GM12878 (cell line): Measurements from ENCODE around the gene FFAR4. TPM values are rescaled to one million over a fixed set of nuclear protein-coding genes. Genes with fewer than 3 reads are reported as not detected.

Experiments
- ATAC-seq: fragments of 200-7000 bp; cut with Tn5 transposase; 3 replicates; pipeline ENCODE4 v1.9.1; 2020; ENCODE audit warnings: mild to moderate bottlenecking, moderate library complexity
- BruUV-seq: library from RNA; stranded (reverse); fragments of 400-500 nt; replicated peaks from 2 replicates; lab custom pipeline; 2021; lab: Mats Ljungman, UMichigan
- CTCF ChIA-PET: fragments of 300-600 bp; sonication (Branson Sonifier 250); formaldehyde crosslinking; extraction: SDS; loops from one replicate; lab custom pipeline; 2021; ENCODE audit warnings: inconsistent platforms; lab: Yijun Ruan, JAX
- POLR2A ChIA-PET: fragments of 350-600 bp; formaldehyde crosslinking; extraction: SDS; loops from one replicate; lab custom pipeline; 2021; ENCODE audit warnings: inconsistent platforms; lab: Charles Lee
- RAD21 ChIA-PET: fragments of 300-600 bp; sonication (Branson Sonifier 250); formaldehyde crosslinking; loops from one replicate; lab custom pipeline; 2023; ENCODE audit warnings: antibody characterized with exemption; ENCODE audit not compliant: unreplicated experiment; lab: Charles Lee
- SMC1A ChIA-PET: fragments of 300-600 bp; sonication (Branson Sonifier 250); formaldehyde crosslinking; loops from one replicate; lab custom pipeline; 2023; ENCODE audit not compliant: unreplicated experiment, uncharacterized antibody; lab: Charles Lee
- DNase-seq: peaks from one replicate; pipeline ENCODE4 v3.0.0-alpha.2; 2011; ENCODE audit warnings: low read depth, low spot score
- FAIRE-seq: peaks from 3 replicates; lab custom pipeline; 2011; peaks lifted over from hg19 to GRCh38; lab: Jason Lieb, UNC
- H2AFZ ChIP-seq: 2 replicates; pipeline ENCODE4 v1.6.0; 2011; ENCODE audit warnings: low read depth, low read length, control low read depth; ENCODE audit not compliant: control insufficient read depth
- H3K27ac ChIP-seq: 2 replicates; pipeline ENCODE4 v1.5.1; 2011; ENCODE audit warnings: control low read depth; ENCODE audit not compliant: control insufficient read depth, insufficient read depth
- H3K27me3 ChIP-seq, 2 experiments: replicated peaks in 1 of 2; 2 replicates each; pipeline versions ENCODE4 v1.6.0 to v1.6.1; 2011; ENCODE audit warnings: low read length in 1 of 2; ENCODE audit not compliant: control insufficient read depth in 2 of 2, insufficient read depth in 2 of 2
- H3K36me3 ChIP-seq, 2 experiments: 2 replicates each; pipeline ENCODE4 v1.5.1; 2011; ENCODE audit warnings: low read length in 1 of 2; ENCODE audit not compliant: control insufficient read depth in 2 of 2, insufficient read depth in 2 of 2
- H3K4me1 ChIP-seq: 2 replicates; pipeline ENCODE4 v1.6.1; 2011; ENCODE audit warnings: mild to moderate bottlenecking, low read length, moderate library complexity, mixed read lengths; ENCODE audit not compliant: control insufficient read depth, insufficient read depth
- H3K4me2 ChIP-seq: 2 replicates; pipeline ENCODE4 v1.6.0; 2011; ENCODE audit warnings: control low read depth; ENCODE audit not compliant: control insufficient read depth, insufficient read depth
- H3K4me3 ChIP-seq: fragments of 200-600 bp; sonication (generic); 2 replicates; pipeline ENCODE4 v1.5.1; 2016
- H3K79me2 ChIP-seq: 2 replicates; pipeline ENCODE4 v1.6.0; 2011; ENCODE audit warnings: low read length; ENCODE audit not compliant: control insufficient read depth, insufficient read depth
- H3K9ac ChIP-seq: 2 replicates; pipeline ENCODE4 v1.8.0; 2011; ENCODE audit warnings: low read length, control low read depth, mixed read lengths; ENCODE audit not compliant: control insufficient read depth, insufficient read depth
- H3K9me3 ChIP-seq: replicated peaks from 3 replicates; pipeline ENCODE4 v1.5.1; 2011; ENCODE audit warnings: mild to moderate bottlenecking, low read length; ENCODE audit not compliant: control insufficient read depth, insufficient read depth
- H4K20me1 ChIP-seq: 2 replicates; pipeline ENCODE4 v1.6.0; 2011; ENCODE audit not compliant: control insufficient read depth, insufficient read depth
- ATF7 ChIP-seq: fragments of 450-650 bp; IDR thresholded peaks from 2 replicates; pipeline ENCODE4 v1.6.1; 2016; ENCODE audit warnings: low read depth, mild to moderate bottlenecking
- BMI1 ChIP-seq: fragments of 450-650 bp; IDR thresholded peaks from 2 replicates; pipeline ENCODE4 v1.6.1; 2016; ENCODE audit warnings: mild to moderate bottlenecking, moderate library complexity, borderline replicate concordance
- CREM ChIP-seq: IDR thresholded peaks from 2 replicates; pipeline ENCODE4 v1.6.1; 2014; ENCODE audit warnings: antibody characterized with exemption, low read depth
- DPF2 ChIP-seq: fragments of 450-650 bp; IDR thresholded peaks from 2 replicates; pipeline ENCODE4 v1.6.1; 2017; ENCODE audit warnings: mild to moderate bottlenecking
- EZH2 ChIP-seq: IDR thresholded peaks from 2 replicates; pipeline ENCODE4 v1.6.1; 2012; ENCODE audit warnings: low read depth, mild to moderate bottlenecking, control low read depth, inconsistent platforms, low read length, borderline replicate concordance; ENCODE audit not compliant: control insufficient read depth
- GATAD2B ChIP-seq: fragments of 450-650 bp; conservative IDR thresholded peaks from 2 replicates; pipeline ENCODE4 v1.6.1; 2017; ENCODE audit warnings: low read depth, mild to moderate bottlenecking, moderate library complexity
- HSF1 ChIP-seq: fragments of 150-350 bp; IDR thresholded peaks from 2 replicates; pipeline ENCODE4 v1.6.1; 2014; ENCODE audit warnings: mild to moderate bottlenecking, low read depth, low read length
- JUND ChIP-seq: IDR thresholded peaks from 2 replicates; pipeline ENCODE4 v1.6.1; 2012; ENCODE audit warnings: low read depth, mild to moderate bottlenecking, low read length, improper control_type of control experiment, moderate library complexity
- KAT2A ChIP-seq: conservative IDR thresholded peaks from 2 replicates; pipeline ENCODE4 v1.6.1; 2011; ENCODE audit warnings: low read depth, low read length; ENCODE audit not compliant: control insufficient read depth
- KDM1A ChIP-seq: fragments of 200-600 bp; sonication (generic); IDR thresholded peaks from 2 replicates; pipeline ENCODE4 v1.6.1; 2016; ENCODE audit warnings: borderline replicate concordance
- POLR2AphosphoS5 ChIP-seq: IDR thresholded peaks from 2 replicates; pipeline ENCODE4 v1.6.1; 2011; ENCODE audit warnings: mild to moderate bottlenecking, low read length, inconsistent platforms
- RAD21 ChIP-seq: IDR thresholded peaks from 2 replicates; pipeline ENCODE4 v1.6.1; 2011; ENCODE audit warnings: mild to moderate bottlenecking, low read depth, low read length, moderate library complexity; ENCODE audit not compliant: insufficient read depth
- SIX5 ChIP-seq: IDR thresholded peaks from 2 replicates; pipeline ENCODE4 v1.6.1; 2011; ENCODE audit warnings: mild to moderate bottlenecking, low read depth, low read length, moderate library complexity; ENCODE audit not compliant: severe bottlenecking
- SMAD5 ChIP-seq: IDR thresholded peaks from 2 replicates; pipeline ENCODE4 v1.6.1; 2016; ENCODE audit warnings: antibody characterized with exemption, low read depth
- SMC3 ChIP-seq: IDR thresholded peaks from 2 replicates; pipeline ENCODE4 v1.6.1; 2011; ENCODE audit warnings: low read length, improper control_type of control experiment, borderline replicate concordance
- SREBF1 ChIP-seq: IDR thresholded peaks from 2 replicates; pipeline ENCODE4 v1.6.1; 2012; ENCODE audit warnings: mild to moderate bottlenecking, low read length
- TARDBP ChIP-seq: IDR thresholded peaks from 2 replicates; pipeline ENCODE4 v1.6.1; 2016; ENCODE audit warnings: borderline replicate concordance
- WGBS: methylation state at CpG from one replicate; pipeline ENCODE4 v1.1.6; 2016; ENCODE audit warnings: low lambda C conversion rate; ENCODE audit not compliant: insufficient replicate concordance, insufficient coverage; ENCODE audit errors: missing lambda C conversion rate; 5-methylcytosine and 5-hydroxymethylcytosine counted together
- in situ Hi-C: fragments of 300-500 bp; cut with MboI; formaldehyde crosslinking; loops from 9 replicates; pipeline ENCODE4 v1.14.3; 2018; ENCODE audit warnings: mixed read lengths
- intact Hi-C: fragments of 100-400 bp; cut with micrococcal nuclease; formaldehyde crosslinking; loops from one replicate; pipeline ENCODE4 v1.14.2; 2022; ENCODE audit not compliant: unreplicated experiment
- polyA plus RNA-seq, 11 experiments: library from polyadenylated mRNA; depleted of rRNA in 4 of 11; unstranded in 6 of 11; stranded (reverse) in 5 of 11; fragments of >200 nt; fragmentation: Nextera tagmentation in 4 of 11; fragmentation: Illumina TruSeq in 1 of 11; extraction: Ambion mirVana in 4 of 11; extraction: Trizol in 1 of 11; gene quantifications; 1 replicate in 1 of 11; 2 replicates in 10 of 11; pipeline versions ENCODE4 v1.2.1 to v1.2.3, GENCODE V29; 2011 to 2016; ENCODE audit warnings: inconsistent platforms in 2 of 11, missing spikeins in 2 of 11, low read depth in 1 of 11
- total RNA-seq, 4 experiments: library from RNA; depleted of rRNA in 3 of 4; stranded (reverse); fragments of >200 nt in 3 of 4; fragmentation: Illumina TruSeq in 1 of 4; extraction: Trizol in 1 of 4; gene quantifications; 2 replicates each; pipeline versions ENCODE4 v1.2.1 to v1.2.3, GENCODE V29; 2013 to 2021
- TF ChIP-seq, protein P1 (sequence below): IDR thresholded peaks from 2 replicates; pipeline ENCODE4 v1.6.1; 2012; ENCODE audit warnings: improper control_type of control experiment, low read depth, low read length; ENCODE audit not compliant: insufficient replicate concordance

Gene FFAR4
- total and polyA plus RNA-seq, 10 of the 15 experiments (the other 5 are each of a cell fraction or from before 2014, with no cell fraction given): not detected

- in situ Hi-C loops (loop anchor here (10.0 kb wide), 1 partner anchor 260 kb away; no protein-coding TSS in a partner anchor), intact Hi-C loops (loop anchor here (1.0 to 2.0 kb wide), 3 partner anchors 125 to 304 kb away; no protein-coding TSS in a partner anchor)
- no peak overlapping the region for H3K9ac ChIP-seq
- H3K36me3 ChIP-seq: no peaks in the 10 kb centered on the region
- ChIA-PET CTCF (interaction anchor here (0.6 to 4.9 kb wide), 24 partner anchors 9 to 362 kb away, joined by 3 to 60 read pairs (median 4); no protein-coding TSS in a partner anchor), RAD21 (interaction anchor here (0.7 to 2.1 kb wide), 11 partner anchors 8 to 366 kb away, joined by 3 to 13 read pairs (median 4); partner anchors contain the start of gene MYOF), POLR2A (no interaction called here), SMC1A (interaction anchor here (0.6 to 3.1 kb wide), 12 partner anchors 9 to 304 kb away, joined by 3 to 16 read pairs (median 3); partner anchors contain the start of gene MYOF)
- H3K9me3 ChIP-seq: no peaks in the 10 kb centered on the region
- ATAC-seq (peak; percentile 99), DNase-seq (no peak), FAIRE-seq (peak; percentile 47)
- H2AFZ ChIP-seq: no peak overlapping the region
- 17% methylated on average over 14 of the region's 14 CpGs for WGBS
- H3K4me1 ChIP-seq: no peaks in the 10 kb centered on the region
- no peaks in the 10 kb centered on the region for H3K27me3 ChIP-seq
- H3K27ac ChIP-seq: no peak overlapping the region
- H3K4me2 ChIP-seq: no peak overlapping the region
- H3K4me3 ChIP-seq: no peak overlapping the region
- no TSS peak for BruUV-seq
- H4K20me1 ChIP-seq: no peaks in the 10 kb centered on the region
- H3K79me2 ChIP-seq: no peaks in the 10 kb centered on the region
- TF ChIP-seq DPF2 (no peak), POLR2AphosphoS5 (no peak), TARDBP (no peak), EZH2 (no peak), SIX5 (no peak), RAD21 (peak; percentile 57), CREM (no peak), SMC3 (peak; percentile 84), JUND (no peak), KAT2A (no peak), BMI1 (no peak), ATF7 (no peak), GATAD2B (no peak), HSF1 (no peak), SMAD5 (no peak), SREBF1 (no peak), KDM1A (no peak)
- TF ChIP-seq, protein P1, sequence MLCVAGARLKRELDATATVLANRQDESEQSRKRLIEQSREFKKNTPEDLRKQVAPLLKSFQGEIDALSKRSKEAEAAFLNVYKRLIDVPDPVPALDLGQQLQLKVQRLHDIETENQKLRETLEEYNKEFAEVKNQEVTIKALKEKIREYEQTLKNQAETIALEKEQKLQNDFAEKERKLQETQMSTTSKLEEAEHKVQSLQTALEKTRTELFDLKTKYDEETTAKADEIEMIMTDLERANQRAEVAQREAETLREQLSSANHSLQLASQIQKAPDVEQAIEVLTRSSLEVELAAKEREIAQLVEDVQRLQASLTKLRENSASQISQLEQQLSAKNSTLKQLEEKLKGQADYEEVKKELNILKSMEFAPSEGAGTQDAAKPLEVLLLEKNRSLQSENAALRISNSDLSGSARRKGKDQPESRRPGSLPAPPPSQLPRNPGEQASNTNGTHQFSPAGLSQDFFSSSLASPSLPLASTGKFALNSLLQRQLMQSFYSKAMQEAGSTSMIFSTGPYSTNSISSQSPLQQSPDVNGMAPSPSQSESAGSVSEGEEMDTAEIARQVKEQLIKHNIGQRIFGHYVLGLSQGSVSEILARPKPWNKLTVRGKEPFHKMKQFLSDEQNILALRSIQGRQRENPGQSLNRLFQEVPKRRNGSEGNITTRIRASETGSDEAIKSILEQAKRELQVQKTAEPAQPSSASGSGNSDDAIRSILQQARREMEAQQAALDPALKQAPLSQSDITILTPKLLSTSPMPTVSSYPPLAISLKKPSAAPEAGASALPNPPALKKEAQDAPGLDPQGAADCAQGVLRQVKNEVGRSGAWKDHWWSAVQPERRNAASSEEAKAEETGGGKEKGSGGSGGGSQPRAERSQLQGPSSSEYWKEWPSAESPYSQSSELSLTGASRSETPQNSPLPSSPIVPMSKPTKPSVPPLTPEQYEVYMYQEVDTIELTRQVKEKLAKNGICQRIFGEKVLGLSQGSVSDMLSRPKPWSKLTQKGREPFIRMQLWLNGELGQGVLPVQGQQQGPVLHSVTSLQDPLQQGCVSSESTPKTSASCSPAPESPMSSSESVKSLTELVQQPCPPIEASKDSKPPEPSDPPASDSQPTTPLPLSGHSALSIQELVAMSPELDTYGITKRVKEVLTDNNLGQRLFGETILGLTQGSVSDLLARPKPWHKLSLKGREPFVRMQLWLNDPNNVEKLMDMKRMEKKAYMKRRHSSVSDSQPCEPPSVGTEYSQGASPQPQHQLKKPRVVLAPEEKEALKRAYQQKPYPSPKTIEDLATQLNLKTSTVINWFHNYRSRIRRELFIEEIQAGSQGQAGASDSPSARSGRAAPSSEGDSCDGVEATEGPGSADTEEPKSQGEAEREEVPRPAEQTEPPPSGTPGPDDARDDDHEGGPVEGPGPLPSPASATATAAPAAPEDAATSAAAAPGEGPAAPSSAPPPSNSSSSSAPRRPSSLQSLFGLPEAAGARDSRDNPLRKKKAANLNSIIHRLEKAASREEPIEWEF: no peak
Observed at GRCh38 chr10:93554760-93555432, 11.6 kb upstream of the FFAR4 start.
